ENCODE data around the gene FARP1.

The FARP1 gene

GRCh38 chr13:98445340-98446233 lies 302.7 kb downstream of the FARP1 start:
- peak; percentile 52 to 75 (median 60) for DNase-seq (ENCODE audit: low read depth in 3 of 3)

- DNase-seq (ENCODE audit: low read depth in 3 of 3) = no peak
Measured at GRCh38 chr13:98446234-98446621, 303.3 kb downstream of the FARP1 start.

GRCh38 chr13:98447130-98447529 lies 304.2 kb downstream of the FARP1 start:
- DNase-seq (ENCODE audit: low read depth in 3 of 3) = no peak

GRCh38 chr13:98447881-98448641 lies 305.2 kb downstream of the FARP1 start:
- DNase-seq (ENCODE audit: low read depth in 3 of 3) = no peak

GRCh38 chr13:98448642-98448928 lies 305.7 kb downstream of the FARP1 start:
- no peak for DNase-seq (ENCODE audit: low read depth in 3 of 3)

GRCh38 chr13:98449273-98449672 lies 306.4 kb downstream of the FARP1 start:
- no peak for DNase-seq (ENCODE audit: low read depth in 3 of 3)

GRCh38 chr13:98450026-98450425 lies 307.1 kb downstream of the FARP1 start:
- no peak for DNase-seq (ENCODE audit: low read depth in 3 of 3)

- DNase-seq (ENCODE audit: low read depth in 3 of 3) = no peak
Measured at GRCh38 chr13:98450539-98451111, 307.7 kb downstream of the FARP1 start.

- no peak for DNase-seq (ENCODE audit: low read depth in 3 of 3)
Measured at GRCh38 chr13:98451676-98452470, 309.0 kb downstream of the FARP1 start.

- DNase-seq (ENCODE audit: low read depth in 3 of 3) = no peak
Measured at GRCh38 chr13:98452851-98453843, 310.3 kb downstream of the FARP1 start.

- DNase-seq (ENCODE audit: low read depth in 3 of 3) = no peak
Measured at GRCh38 chr13:98454389-98454881, 311.5 kb downstream of the FARP1 start.

- DNase-seq (ENCODE audit: low read depth in 3 of 3) = no peak
Measured at GRCh38 chr13:98456413-98456845, 313.5 kb downstream of the FARP1 start.

GRCh38 chr13:98457053-98457452 lies 314.2 kb downstream of the FARP1 start:
- DNase-seq (ENCODE audit: low read depth in 3 of 3) = no peak

GRCh38 chr13:98458431-98458830 lies 315.5 kb downstream of the FARP1 start:
- no peak for DNase-seq (ENCODE audit: low read depth in 3 of 3)

GRCh38 chr13:98459171-98459681 lies 316.3 kb downstream of the FARP1 start:
- no peak for DNase-seq (ENCODE audit: low read depth in 3 of 3)

- DNase-seq (ENCODE audit: low read depth in 3 of 3) = no peak
Measured at GRCh38 chr13:98459721-98460370, 317.0 kb downstream of the FARP1 start.

GRCh38 chr13:98460516-98460915 lies 317.6 kb downstream of the FARP1 start:
- DNase-seq (ENCODE audit: low read depth in 3 of 3) = no peak

GRCh38 chr13:98461486-98462240 lies 318.8 kb downstream of the FARP1 start:
- DNase-seq (ENCODE audit: low read depth in 3 of 3) = no peak
